ENCODE results near the gene PLEKHJ1. TPM values are rescaled to one million over a fixed set of nuclear protein-coding genes. Genes with fewer than 3 reads are reported as not detected.
A peak's percentile ranks its signal among the peaks of the same experiment; 100 is the strongest.

PLEKHJ1 gene
- polyA plus RNA-seq, 4 donors, result 118 to 307 (median 278) TPM

DNA sequence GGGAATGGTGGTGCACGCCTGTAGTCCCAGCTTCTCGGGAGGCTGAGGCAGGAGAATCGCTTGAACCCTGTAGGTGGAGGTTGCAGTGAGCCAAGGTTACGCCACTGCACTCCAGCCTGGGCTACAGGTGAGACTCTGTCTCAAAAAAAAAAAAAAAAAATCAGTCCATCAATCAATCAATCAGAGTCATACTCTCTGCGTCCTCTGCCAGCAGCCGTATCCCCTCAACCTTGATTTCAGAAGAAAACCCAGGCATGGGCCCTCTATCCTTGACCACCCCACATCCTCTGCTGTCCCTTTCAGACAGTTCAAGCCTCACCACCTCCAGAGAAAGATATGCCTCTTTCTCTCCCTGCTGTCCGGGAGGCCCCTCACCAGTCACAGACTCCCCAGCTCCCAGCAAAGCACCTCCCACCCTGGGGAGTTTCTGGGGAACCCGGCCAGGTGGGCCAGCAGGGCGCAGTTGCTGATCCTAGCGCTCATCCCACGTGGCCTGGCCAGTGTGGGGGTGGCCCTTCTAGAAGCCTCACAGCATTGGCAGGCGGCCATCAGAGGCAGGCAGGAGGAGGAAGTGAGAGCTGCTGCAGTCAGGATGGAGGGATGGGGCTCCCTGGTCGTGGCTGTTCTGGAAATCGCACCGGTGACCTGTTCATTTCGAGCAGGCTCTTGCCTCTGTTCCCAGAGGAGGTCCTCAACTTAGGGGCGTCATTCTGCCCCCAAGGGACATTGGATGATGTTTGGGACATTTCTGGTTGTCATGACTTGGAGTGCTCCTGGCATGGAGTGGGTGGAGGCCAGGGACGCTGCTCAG is 30.3 kb upstream of the PLEKHJ1 start:
- Histone ChIP-seq H3K9me3 (ENCODE audit: control insufficient read depth in 2 of 2, insufficient read depth in 1 of 2, low read depth in 1 of 2, low read length in 1 of 2) (no peaks in the 10 kb centered on the region), H3K36me3 (ENCODE audit: control insufficient read depth in 3 of 3, insufficient read depth in 2 of 3, low read depth in 1 of 3, low read length in 3 of 3) (peaks cover 0 to 5% (median 0%) of the 10 kb centered on the region in 3 donors), H3K4me3 (ENCODE audit: low read depth in 1 of 3, low read length in 3 of 3) (no peak overlapping the region), H3K4me1 (ENCODE audit: control insufficient read depth in 3 of 3, insufficient read depth in 2 of 3, low read depth in 1 of 3, low read length in 2 of 3) (peaks cover 0 to 9% (median 0%) of the 10 kb centered on the region in 3 donors), H3K27me3 (ENCODE audit: control insufficient read depth in 3 of 3, insufficient read depth in 3 of 3, low read length in 3 of 3) (no peaks in the 10 kb centered on the region), H3K27ac (ENCODE audit: low read depth in 1 of 3, low read length in 2 of 3) (peak overlapping the region in 1 of 3 donors; percentile 59)
- FAIRE-seq, result no peak
- 32 to 39% (median 33%) methylated on average over 17 to 18 of the region's 18 CpGs for WGBS, 3 donors
- DNase-seq, result peak; percentile 30 to 90

DNA sequence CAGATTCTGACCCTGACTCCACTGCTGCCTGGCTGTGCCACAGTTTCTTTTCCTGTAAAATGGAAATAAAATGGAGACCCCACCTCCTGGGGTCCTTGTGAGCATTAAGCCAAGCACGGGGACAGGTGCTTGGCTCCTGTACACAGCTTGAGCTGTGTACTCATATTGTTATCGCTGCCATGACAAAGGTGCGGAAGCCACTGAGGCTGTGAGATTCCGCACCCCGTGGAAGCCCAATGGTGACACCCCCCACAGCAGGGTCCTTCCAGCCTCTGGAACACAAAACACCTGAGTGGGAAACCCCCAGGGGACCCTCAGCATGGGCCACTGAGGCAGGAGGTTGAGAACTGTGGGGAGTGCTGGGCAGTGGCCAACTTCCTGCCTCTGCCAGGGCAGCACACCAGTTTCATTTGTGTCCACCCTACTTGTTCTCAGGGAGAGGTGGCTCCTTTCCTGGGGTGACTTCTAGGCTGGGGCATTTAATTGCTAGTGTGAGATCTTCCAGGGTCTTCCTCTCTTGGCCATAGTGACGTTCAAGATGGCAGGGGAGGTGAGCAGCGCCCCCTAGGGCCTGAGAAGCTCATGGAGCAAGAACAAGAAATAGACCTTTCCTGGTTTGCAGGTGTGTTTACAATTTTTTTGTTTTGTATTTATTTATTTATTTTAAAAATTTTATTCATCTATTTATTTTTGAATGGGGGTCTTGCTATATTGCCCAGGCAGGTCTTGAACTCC is 25.5 kb upstream of the PLEKHJ1 start:
- FAIRE-seq (no peak), DNase-seq (peak; percentile 57 to 62)
- H3K27me3 ChIP-seq (ENCODE audit: control insufficient read depth in 3 of 3, insufficient read depth in 3 of 3, low read length in 3 of 3), result peaks cover 0 to 4% (median 0%) of the 10 kb centered on the region in 3 donors
- H3K4me3 ChIP-seq (ENCODE audit: low read depth in 1 of 3, low read length in 3 of 3), result no peak overlapping the region
- H3K9me3 ChIP-seq (ENCODE audit: control insufficient read depth in 2 of 2, insufficient read depth in 1 of 2, low read depth in 1 of 2, low read length in 1 of 2), result no peaks in the 10 kb centered on the region
- H3K36me3 ChIP-seq (ENCODE audit: control insufficient read depth in 3 of 3, insufficient read depth in 2 of 3, low read depth in 1 of 3, low read length in 3 of 3), result no peaks in the 10 kb centered on the region
- no peak overlapping the region for H3K27ac ChIP-seq (ENCODE audit: low read depth in 1 of 3, low read length in 2 of 3)
- no peaks in the 10 kb centered on the region for H3K4me1 ChIP-seq (ENCODE audit: control insufficient read depth in 3 of 3, insufficient read depth in 2 of 3, low read depth in 1 of 3, low read length in 2 of 3)
- 70 to 71% (median 71%) methylated on average over 7 of the region's 7 CpGs for WGBS, 3 donors

DNA sequence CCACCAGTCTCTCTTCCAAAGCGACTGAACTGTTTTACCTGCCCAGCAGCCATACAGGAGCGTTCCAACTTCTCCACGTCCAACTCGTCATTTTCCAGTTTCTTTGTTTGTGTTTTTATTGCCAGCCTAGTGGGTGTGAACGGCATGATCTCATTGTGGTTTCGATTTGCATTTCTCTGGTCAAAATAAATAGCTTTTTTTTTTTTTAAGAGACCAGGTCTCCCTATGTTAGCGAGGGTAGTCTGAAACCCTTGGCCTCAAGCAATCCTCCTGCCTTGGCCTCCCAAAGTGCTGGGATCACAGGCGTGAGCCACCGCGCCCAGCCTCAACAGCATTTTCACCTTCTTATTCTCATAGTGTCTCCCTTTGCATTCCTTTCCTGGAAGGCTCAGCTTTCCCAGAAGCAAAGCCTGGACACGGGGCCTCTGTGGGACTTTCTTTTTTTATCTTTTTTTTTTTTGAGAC is 24.2 kb upstream of the PLEKHJ1 start:
- Histone ChIP-seq H3K9me3 (ENCODE audit: control insufficient read depth in 2 of 2, insufficient read depth in 1 of 2, low read depth in 1 of 2, low read length in 1 of 2) (no peaks in the 10 kb centered on the region), H3K4me3 (ENCODE audit: low read depth in 1 of 3, low read length in 3 of 3) (no peak overlapping the region), H3K4me1 (ENCODE audit: control insufficient read depth in 3 of 3, insufficient read depth in 2 of 3, low read depth in 1 of 3, low read length in 2 of 3) (no peaks in the 10 kb centered on the region), H3K36me3 (ENCODE audit: control insufficient read depth in 3 of 3, insufficient read depth in 2 of 3, low read depth in 1 of 3, low read length in 3 of 3) (no peaks in the 10 kb centered on the region), H3K27ac (ENCODE audit: low read depth in 1 of 3, low read length in 2 of 3) (peak overlapping the region in 1 of 3 donors; percentile 80), H3K27me3 (ENCODE audit: control insufficient read depth in 3 of 3, insufficient read depth in 3 of 3, low read length in 3 of 3) (peaks cover 0 to 12% (median 0%) of the 10 kb centered on the region in 3 donors)
- 24 to 46% (median 37%) methylated on average over 11 of the region's 11 CpGs for WGBS, 3 donors
- DNase-seq (peak; percentile 21 to 66), FAIRE-seq (no peak)

DNA sequence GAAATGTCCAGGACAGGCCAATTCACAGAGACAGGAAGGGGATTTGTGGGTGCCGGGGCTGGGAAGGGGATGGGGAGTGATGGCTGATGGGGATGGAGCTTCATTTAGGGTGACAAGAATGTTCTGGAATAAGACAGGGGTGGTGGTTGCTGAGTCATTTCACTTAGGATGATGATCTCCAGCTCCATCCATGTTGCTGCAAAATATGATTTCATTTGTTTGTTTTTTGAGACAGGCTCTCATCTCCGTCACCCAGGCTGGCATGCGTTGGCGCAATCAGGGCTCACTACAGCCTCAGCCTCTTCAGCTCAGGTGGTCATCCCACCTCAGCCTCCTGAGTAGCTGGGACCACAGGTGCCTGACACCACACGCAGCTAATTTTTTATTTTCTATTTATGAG is 23.2 kb upstream of the PLEKHJ1 start:
- H3K4me3 ChIP-seq (ENCODE audit: low read depth in 1 of 3, low read length in 3 of 3), result no peak overlapping the region
- whole genome bisulfite sequencing, 3 donors, result 83 to 93% (median 88%) methylated on average over 5 of the region's 5 CpGs
- no peaks in the 10 kb centered on the region for H3K36me3 ChIP-seq (ENCODE audit: control insufficient read depth in 3 of 3, insufficient read depth in 2 of 3, low read depth in 1 of 3, low read length in 3 of 3)
- DNase-seq (no peak), FAIRE-seq (no peak)
- H3K4me1 ChIP-seq (ENCODE audit: control insufficient read depth in 3 of 3, insufficient read depth in 2 of 3, low read depth in 1 of 3, low read length in 2 of 3), result no peaks in the 10 kb centered on the region
- peaks cover 0 to 18% (median 0%) of the 10 kb centered on the region in 3 donors for H3K27me3 ChIP-seq (ENCODE audit: control insufficient read depth in 3 of 3, insufficient read depth in 3 of 3, low read length in 3 of 3)
- no peaks in the 10 kb centered on the region for H3K9me3 ChIP-seq (ENCODE audit: control insufficient read depth in 2 of 2, insufficient read depth in 1 of 2, low read depth in 1 of 2, low read length in 1 of 2)
- H3K27ac ChIP-seq (ENCODE audit: low read depth in 1 of 3, low read length in 2 of 3), result no peak overlapping the region

DNA sequence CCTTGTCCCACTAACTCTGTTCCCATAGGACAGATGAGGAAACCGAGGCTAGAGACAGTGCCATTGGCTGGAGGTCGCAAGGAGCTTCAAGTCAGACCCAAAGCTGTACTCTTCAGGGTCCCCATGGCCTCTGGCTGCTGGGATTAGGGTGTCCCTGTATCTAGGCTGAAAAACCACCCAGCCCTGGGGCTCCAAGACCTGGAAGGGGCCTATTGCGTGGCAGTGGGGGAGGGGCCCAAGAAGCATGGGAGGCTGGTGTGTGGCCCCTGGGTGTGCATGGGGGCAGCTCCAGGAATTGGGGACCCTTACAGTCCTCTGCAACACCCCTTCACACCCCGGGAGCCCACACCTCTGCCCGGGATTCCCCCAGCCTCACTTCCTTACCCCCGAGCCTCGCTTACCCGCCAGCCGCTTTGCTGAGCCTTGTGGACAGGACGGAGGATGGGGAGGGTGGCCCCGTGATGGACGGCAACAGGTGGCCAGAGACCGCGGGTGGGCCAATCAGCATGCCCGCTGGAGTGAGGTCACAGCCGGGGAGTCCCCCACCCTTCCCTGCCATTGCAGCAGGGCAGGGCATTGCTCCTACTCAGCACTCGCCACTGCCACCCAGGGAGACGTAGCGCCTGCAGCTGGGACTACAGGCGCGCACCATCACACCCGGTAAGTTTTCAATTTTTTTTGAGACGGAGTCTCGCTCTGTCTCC is 20.0 kb upstream of the PLEKHJ1 start, which contains the start of gene JSRP1:
TSS of gene JSRP1 (minus strand) at position 436 of the 704 bp plus-strand sequence. CDS start 1,103 bp downstream, outside the sequence.
- Histone ChIP-seq H3K36me3 (ENCODE audit: control insufficient read depth in 3 of 3, insufficient read depth in 2 of 3, low read depth in 1 of 3, low read length in 3 of 3) (no peaks in the 10 kb centered on the region), H3K9me3 (ENCODE audit: control insufficient read depth in 2 of 2, insufficient read depth in 1 of 2, low read depth in 1 of 2, low read length in 1 of 2) (no peaks in the 10 kb centered on the region), H3K27me3 (ENCODE audit: control insufficient read depth in 3 of 3, insufficient read depth in 3 of 3, low read length in 3 of 3) (peaks cover 15 to 46% (median 16%) of the 10 kb centered on the region in 3 donors), H3K27ac (ENCODE audit: low read depth in 1 of 3, low read length in 2 of 3) (no peak within 1 kb of the TSS), H3K4me1 (ENCODE audit: control insufficient read depth in 3 of 3, insufficient read depth in 2 of 3, low read depth in 1 of 3, low read length in 2 of 3) (peaks cover 0 to 20% (median 0%) of the 10 kb centered on the region in 3 donors), H3K4me3 (ENCODE audit: low read depth in 1 of 3, low read length in 3 of 3) (no peak within 1 kb of the TSS)
- peak in 1 of 2 donors; percentile 21 for DNase-seq
- FAIRE-seq, result no peak
- 67 to 73% (median 70%) methylated on average over 24 of the region's 24 CpGs for WGBS, 3 donors

DNA sequence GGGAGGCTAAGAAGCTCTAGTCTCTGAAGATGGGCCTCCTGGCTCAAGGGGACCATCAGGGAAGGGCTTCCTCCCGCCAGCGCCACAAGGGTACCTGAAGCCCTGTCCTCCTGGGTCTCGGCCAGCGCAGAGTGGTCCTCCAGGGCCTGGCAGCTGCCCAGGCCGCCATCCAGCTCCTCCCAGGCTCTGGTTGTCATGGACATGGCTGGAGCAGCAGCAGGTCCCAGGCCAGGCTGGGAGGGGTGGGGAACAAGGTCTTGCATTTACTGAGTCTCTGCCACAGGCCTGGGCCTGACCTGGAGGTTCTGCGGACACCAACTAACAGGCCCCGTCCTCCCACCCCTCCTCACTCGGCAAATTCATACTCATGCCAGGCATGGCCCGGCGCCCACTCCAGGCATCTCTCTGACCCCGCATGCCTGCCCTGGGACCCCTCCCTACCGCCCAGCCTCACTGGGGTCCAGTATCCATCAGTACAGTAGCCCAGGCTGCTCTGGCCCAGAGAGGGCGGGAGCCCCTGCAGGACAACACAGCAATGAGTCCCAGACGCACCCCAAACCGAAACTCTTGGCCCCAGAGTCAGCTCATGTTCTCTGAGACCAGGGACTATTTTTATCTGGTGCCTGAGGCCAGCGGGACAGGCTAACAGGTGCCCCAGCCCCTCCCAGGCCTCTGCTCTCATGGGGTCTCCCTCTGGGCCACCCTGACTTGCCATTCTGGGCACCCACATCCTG is 19.1 kb upstream of the PLEKHJ1 start:
- no peaks in the 10 kb centered on the region for H3K36me3 ChIP-seq (ENCODE audit: control insufficient read depth in 3 of 3, insufficient read depth in 2 of 3, low read depth in 1 of 3, low read length in 3 of 3)
- H3K27me3 ChIP-seq (ENCODE audit: control insufficient read depth in 3 of 3, insufficient read depth in 3 of 3, low read length in 3 of 3), result peaks cover 20 to 55% (median 25%) of the 10 kb centered on the region in 3 donors
- 88 to 92% (median 91%) methylated on average over 14 to 16 of the region's 16 CpGs for WGBS, 3 donors
- H3K9me3 ChIP-seq (ENCODE audit: control insufficient read depth in 2 of 2, insufficient read depth in 1 of 2, low read depth in 1 of 2, low read length in 1 of 2), result no peaks in the 10 kb centered on the region
- peaks cover 0 to 23% (median 0%) of the 10 kb centered on the region in 3 donors for H3K4me1 ChIP-seq (ENCODE audit: control insufficient read depth in 3 of 3, insufficient read depth in 2 of 3, low read depth in 1 of 3, low read length in 2 of 3)
- no peak overlapping the region for H3K27ac ChIP-seq (ENCODE audit: low read depth in 1 of 3, low read length in 2 of 3)
- H3K4me3 ChIP-seq (ENCODE audit: low read depth in 1 of 3, low read length in 3 of 3), result no peak overlapping the region
- no peak for FAIRE-seq
- DNase-seq, result no peak

DNA sequence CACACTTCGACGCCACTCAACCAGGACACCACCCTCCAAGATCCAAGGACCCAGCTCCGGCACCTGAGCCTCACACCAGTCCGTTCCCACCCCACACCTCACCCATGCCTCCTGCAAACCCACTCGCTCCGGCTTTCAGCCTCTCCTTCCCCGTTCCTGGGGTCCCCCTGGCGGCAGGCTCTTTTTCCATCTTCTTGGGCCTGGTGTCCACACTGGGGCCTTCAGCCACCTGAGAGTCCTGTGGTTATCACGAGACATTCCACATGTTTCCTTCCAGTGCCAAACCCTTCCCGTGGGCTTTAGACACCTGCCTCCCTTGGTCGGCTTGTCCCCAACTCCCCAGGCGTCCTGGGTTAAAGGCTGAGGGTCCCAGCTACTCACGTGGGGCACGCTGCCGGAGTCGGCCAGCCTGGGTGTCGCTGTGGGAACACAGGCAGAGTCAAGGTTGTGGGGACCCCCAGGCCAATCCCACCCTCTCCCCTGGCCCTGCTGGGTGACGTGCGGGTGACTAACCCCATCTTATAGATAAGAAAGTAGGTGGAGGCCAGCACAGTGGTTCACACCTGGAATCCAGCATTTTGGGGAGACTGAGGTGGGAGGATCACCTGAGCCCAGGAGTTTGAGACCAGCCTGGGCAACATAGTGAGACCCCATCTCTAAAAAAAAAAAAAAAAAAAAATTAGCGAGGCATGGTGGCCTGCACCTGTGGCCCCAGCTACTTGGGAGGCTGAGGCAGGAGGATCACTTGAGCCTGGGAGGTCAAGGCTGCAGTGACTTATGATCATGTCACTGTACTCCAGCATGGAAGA is 18.1 kb upstream of the PLEKHJ1 start:
- 58 to 73% (median 70%) methylated on average over 20 of the region's 20 CpGs for WGBS, 3 donors
- Histone ChIP-seq H3K4me1 (ENCODE audit: control insufficient read depth in 3 of 3, insufficient read depth in 2 of 3, low read depth in 1 of 3, low read length in 2 of 3) (peaks cover 0 to 29% (median 0%) of the 10 kb centered on the region in 3 donors), H3K9me3 (ENCODE audit: control insufficient read depth in 2 of 2, insufficient read depth in 1 of 2, low read depth in 1 of 2, low read length in 1 of 2) (no peaks in the 10 kb centered on the region), H3K36me3 (ENCODE audit: control insufficient read depth in 3 of 3, insufficient read depth in 2 of 3, low read depth in 1 of 3, low read length in 3 of 3) (peaks cover 0 to 3% (median 0%) of the 10 kb centered on the region in 3 donors), H3K27me3 (ENCODE audit: control insufficient read depth in 3 of 3, insufficient read depth in 3 of 3, low read length in 3 of 3) (peaks cover 24 to 65% (median 28%) of the 10 kb centered on the region in 3 donors), H3K4me3 (ENCODE audit: low read depth in 1 of 3, low read length in 3 of 3) (no peak overlapping the region), H3K27ac (ENCODE audit: low read depth in 1 of 3, low read length in 2 of 3) (no peak overlapping the region)
- FAIRE-seq, result no peak
- peak in 1 of 2 donors; percentile 79 for DNase-seq

Measured in small intestine (tissue), 7 donors.